PFSK-1 (cell line): ENCODE data around the gene ANKMY1.

Experiments
- FOXP2 ChIP-seq: optimal IDR thresholded peaks from 2 replicates; pipeline ENCODE3; 2011; ENCODE audit warnings: borderline replicate concordance, control low read depth, inconsistent platforms; ENCODE audit not compliant: insufficient read depth; ENCODE audit errors: extremely low read length, extremely low read depth
- POLR2AphosphoS5 ChIP-seq: IDR thresholded peaks from 2 replicates; pipeline ENCODE4 v1.6.1; 2012; ENCODE audit warnings: low read depth, mild to moderate bottlenecking, control low read depth, low read length, moderate library complexity
- SIN3A ChIP-seq: IDR thresholded peaks from 2 replicates; pipeline ENCODE4 v1.6.1; 2012; ENCODE audit warnings: mild to moderate bottlenecking, low read length, moderate library complexity, borderline replicate concordance; ENCODE audit not compliant: insufficient read depth
- TAF1 ChIP-seq: IDR thresholded peaks from 2 replicates; pipeline ENCODE4 v1.6.1; 2012; ENCODE audit warnings: low read length, control low read depth, borderline replicate concordance; ENCODE audit not compliant: insufficient read depth
- TF ChIP-seq, protein P1 (sequence below), 2 experiments: IDR thresholded peaks; 2 replicates each; pipeline versions ENCODE4 v1.6.1 to v1.8.0; 2011 to 2012; ENCODE audit warnings: low read depth in 2 of 2, low read length in 2 of 2, control low read depth in 1 of 2, inconsistent platforms in 1 of 2, mild to moderate bottlenecking in 1 of 2, moderate library complexity in 1 of 2; ENCODE audit not compliant: insufficient read depth in 1 of 2

ANKMY1 gene

DNA sequence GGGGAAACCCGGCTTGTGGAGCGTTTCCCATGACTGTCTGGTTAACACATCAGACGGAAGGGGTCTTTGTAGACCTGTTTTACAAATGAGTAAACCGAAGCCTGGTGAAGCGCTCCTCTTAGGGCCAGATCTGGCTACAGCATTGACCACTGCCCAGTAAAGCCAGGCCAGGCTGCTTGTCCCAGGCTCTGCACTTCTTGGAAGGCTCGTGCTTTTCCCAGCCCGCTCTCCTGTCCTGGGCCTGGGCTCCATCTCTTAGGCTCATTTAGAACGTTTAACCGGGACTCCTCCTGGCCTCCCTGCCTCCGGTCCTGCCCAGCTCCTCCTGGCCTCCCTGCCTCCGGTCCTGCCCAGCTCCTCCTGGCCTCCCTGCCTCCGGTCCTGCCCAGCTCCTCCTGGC, 117.5 kb downstream of the ANKMY1 start:
- TF ChIP-seq, protein P1, sequence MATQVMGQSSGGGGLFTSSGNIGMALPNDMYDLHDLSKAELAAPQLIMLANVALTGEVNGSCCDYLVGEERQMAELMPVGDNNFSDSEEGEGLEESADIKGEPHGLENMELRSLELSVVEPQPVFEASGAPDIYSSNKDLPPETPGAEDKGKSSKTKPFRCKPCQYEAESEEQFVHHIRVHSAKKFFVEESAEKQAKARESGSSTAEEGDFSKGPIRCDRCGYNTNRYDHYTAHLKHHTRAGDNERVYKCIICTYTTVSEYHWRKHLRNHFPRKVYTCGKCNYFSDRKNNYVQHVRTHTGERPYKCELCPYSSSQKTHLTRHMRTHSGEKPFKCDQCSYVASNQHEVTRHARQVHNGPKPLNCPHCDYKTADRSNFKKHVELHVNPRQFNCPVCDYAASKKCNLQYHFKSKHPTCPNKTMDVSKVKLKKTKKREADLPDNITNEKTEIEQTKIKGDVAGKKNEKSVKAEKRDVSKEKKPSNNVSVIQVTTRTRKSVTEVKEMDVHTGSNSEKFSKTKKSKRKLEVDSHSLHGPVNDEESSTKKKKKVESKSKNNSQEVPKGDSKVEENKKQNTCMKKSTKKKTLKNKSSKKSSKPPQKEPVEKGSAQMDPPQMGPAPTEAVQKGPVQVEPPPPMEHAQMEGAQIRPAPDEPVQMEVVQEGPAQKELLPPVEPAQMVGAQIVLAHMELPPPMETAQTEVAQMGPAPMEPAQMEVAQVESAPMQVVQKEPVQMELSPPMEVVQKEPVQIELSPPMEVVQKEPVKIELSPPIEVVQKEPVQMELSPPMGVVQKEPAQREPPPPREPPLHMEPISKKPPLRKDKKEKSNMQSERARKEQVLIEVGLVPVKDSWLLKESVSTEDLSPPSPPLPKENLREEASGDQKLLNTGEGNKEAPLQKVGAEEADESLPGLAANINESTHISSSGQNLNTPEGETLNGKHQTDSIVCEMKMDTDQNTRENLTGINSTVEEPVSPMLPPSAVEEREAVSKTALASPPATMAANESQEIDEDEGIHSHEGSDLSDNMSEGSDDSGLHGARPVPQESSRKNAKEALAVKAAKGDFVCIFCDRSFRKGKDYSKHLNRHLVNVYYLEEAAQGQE (IDR thresholded peaks at IDR 0.05; ENCODE audit: insufficient read depth in 1 of 2, low read depth in 2 of 2, low read length in 2 of 2): no peak
- TF ChIP-seq SIN3A (no peak), FOXP2 (no peak)

GRCh38 chr2:240439698-240440151, 118.1 kb downstream of the ANKMY1 start:
- TF ChIP-seq POLR2AphosphoS5 (no peak), TAF1 (no peak), SIN3A (no peak), FOXP2 (no peak)
- TF ChIP-seq, protein P1 (IDR thresholded peaks at IDR 0.05; ENCODE audit: insufficient read depth in 1 of 2, low read depth in 2 of 2, low read length in 2 of 2): no peak

DNA sequence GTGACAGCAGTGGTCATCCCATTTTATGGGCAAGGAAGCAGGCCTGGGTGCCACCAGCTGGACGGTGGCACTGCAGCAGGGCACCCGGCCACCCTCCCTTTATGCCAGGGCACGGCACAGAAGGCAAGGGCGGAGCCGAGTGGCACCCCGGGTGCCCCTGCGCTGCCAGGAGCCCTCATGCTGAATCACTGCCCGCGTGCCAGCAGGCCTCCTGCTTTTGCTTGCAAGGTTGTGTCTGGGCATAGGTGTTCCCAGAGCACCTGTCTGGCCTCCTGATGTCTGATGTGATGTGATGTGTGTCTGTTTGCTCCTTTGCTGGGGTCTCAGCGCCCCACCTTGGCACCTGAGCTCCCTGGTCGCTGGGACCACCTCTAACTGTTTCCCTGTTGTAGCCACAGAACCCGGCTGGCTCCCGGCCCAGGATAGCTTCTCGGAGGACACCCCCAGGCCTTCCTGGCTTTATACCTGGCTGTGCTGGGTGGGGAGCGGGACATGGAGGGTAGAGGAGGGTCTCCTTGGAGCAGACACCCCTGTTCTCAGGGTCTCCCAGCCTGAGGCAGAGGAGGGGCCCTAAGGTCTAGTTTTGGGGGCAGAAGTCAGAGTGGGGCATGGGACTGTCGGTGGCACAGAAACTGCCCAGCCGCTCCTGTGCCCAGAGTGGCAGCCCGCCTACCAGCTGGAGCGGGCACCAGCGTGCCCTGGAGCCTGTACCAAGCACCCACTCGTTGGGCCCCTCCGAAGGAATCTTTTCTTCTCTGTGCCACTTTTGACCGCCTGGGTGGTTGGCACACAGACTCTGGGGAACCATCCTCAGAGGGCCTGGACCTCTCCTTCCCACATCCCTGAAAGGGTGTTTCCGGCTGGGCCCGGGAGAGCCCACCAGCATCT, 118.7 kb downstream of the ANKMY1 start:
- TF ChIP-seq, protein P1 (IDR thresholded peaks at IDR 0.05; ENCODE audit: insufficient read depth in 1 of 2, low read depth in 2 of 2, low read length in 2 of 2): no peak
- TF ChIP-seq SIN3A (no peak), TAF1 (no peak), FOXP2 (no peak), POLR2AphosphoS5 (no peak)

DNA sequence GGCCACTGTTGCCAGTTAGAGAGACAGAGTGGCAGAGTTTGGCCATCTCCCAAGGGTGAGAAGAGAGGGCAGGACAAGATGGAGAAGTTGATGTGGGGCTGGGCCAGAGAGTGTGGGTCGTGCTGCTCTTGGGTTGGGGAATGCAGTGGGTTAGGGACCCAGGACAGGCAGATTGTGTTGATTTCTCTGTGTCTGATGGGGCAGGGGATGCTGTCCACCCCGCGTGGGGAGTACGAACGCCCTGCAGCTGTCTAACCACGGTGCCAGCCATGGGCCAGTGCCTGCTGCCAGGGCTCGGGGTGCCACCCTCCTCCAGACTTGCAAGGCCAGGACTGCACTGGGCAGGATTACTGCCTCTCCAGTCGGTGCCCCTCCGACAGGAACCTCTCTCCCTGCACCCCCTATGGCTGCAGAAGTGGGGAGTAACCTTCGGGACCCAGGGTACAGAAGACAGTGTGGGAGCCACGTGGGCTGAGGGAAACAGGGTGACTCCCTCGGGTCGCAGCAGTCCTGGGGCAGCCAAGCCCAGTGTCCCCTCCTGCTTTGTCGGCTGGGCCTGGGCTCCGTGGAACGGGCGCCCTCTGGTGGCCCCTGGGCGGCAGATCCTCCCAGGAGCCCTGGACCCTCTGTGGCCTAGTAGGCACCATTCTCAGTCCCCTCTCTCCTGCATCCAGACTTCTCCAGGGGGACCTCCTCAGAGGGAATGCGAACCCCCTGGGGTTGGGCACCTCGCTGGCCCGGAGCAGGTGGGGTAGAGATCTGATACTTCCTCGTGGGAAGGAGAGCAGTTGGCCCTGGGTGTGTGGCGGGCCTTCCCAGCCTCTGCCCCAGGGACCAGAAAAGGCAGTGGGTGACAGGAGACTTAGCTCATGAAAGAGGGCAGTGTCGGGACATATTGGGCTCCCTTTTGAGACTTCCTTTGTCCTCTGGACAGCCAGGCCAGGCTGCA, 119.7 kb downstream of the ANKMY1 start:
- no peak for TF ChIP-seq SIN3A
- TF ChIP-seq FOXP2: peak; percentile 14

GRCh38 chr2:240437551-240437860, 120.3 kb downstream of the ANKMY1 start:
- TF ChIP-seq, protein P1 (IDR thresholded peaks at IDR 0.05; ENCODE audit: insufficient read depth in 1 of 2, low read depth in 2 of 2, low read length in 2 of 2): no peak
- no peak for TF ChIP-seq FOXP2
- TF ChIP-seq TAF1: no peak
- TF ChIP-seq SIN3A: no peak
